Stimulated activated naive CD8-positive, alpha-beta T cell treated with anti-CD3 and anti-CD28 coated beads, Interleukin-15, amount 100 ng/mL, for 72 hours (primary cell): ENCODE results near the gene STK24.
"Not testable (repeated sequence)": the region's sequence is repeated elsewhere in the genome, so short reads cannot be mapped to it uniquely, and the experiment has no call there.

Source experiments
- ATAC-seq: fragments of 150-1000 bp; cut with Tn5 transposase; 2 replicates; pipeline ENCODE4 v1.10.0; 2021; ENCODE audit warnings: mild to moderate bottlenecking, moderate library complexity
- DNase-seq, 2 donors: peaks; one replicate each; pipeline ENCODE4 v3.0.0; 2021 to 2022
- H3K27ac Mint-ChIP-seq, 2 donors: one replicate each; pipeline ENCODE4 v1.8.0; 2022; ENCODE audit warnings: mild to moderate bottlenecking in 2 of 2, mixed read lengths in 2 of 2, moderate library complexity in 2 of 2
- H3K27me3 Mint-ChIP-seq: one replicate; pipeline ENCODE4 v1.8.0; 2022; ENCODE audit warnings: mixed read lengths
- H3K4me1 Mint-ChIP-seq: one replicate; pipeline ENCODE4 v1.8.0; 2022; ENCODE audit warnings: mild to moderate bottlenecking, mixed read lengths
- H3K4me3 Mint-ChIP-seq, 2 donors: one replicate each; pipeline ENCODE4 v1.8.0; 2022; ENCODE audit warnings: mild to moderate bottlenecking in 2 of 2, mixed read lengths in 2 of 2, moderate library complexity in 1 of 2
- H3K9me3 Mint-ChIP-seq, 2 donors: one replicate each; pipeline ENCODE4 v1.8.0; 2022; ENCODE audit warnings: mixed read lengths in 2 of 2

Gene STK24

DNA sequence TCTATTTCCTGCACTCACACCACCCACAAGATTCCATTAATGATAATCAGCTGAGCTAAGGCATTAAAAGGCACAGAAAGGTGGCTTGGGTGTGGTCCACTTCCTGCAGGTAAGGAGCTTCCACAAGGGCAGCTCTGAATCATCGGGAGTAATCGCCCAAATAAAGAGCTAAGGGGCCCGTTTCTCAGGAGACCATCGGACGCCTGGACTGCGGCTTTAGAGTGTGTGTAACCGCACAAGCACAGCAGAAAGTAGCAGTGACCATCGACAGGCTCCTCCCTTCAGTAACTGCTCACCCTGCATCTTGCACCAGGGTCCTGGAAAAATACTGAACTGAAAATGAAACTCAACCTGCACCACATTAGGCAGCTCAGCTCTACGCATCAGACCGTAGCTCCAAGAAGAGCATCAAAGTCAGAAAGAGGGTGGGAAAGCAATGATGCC is 6.0 kb downstream of the STK24 start:
- Mint-ChIP-seq H3K4me1 (peaks cover 88% of the 10 kb centered on the region), H3K27me3 (no peaks in the 10 kb centered on the region), H3K9me3 (peaks cover 0 to 4% of the 10 kb centered on the region in 2 donors), H3K4me3 (peak overlapping the region; percentile 72 to 75), H3K27ac (peak overlapping the region; percentile 6 to 38)
- ATAC-seq (peak; percentile 71), DNase-seq (peak in 1 of 2 donors; percentile 40)

DNA sequence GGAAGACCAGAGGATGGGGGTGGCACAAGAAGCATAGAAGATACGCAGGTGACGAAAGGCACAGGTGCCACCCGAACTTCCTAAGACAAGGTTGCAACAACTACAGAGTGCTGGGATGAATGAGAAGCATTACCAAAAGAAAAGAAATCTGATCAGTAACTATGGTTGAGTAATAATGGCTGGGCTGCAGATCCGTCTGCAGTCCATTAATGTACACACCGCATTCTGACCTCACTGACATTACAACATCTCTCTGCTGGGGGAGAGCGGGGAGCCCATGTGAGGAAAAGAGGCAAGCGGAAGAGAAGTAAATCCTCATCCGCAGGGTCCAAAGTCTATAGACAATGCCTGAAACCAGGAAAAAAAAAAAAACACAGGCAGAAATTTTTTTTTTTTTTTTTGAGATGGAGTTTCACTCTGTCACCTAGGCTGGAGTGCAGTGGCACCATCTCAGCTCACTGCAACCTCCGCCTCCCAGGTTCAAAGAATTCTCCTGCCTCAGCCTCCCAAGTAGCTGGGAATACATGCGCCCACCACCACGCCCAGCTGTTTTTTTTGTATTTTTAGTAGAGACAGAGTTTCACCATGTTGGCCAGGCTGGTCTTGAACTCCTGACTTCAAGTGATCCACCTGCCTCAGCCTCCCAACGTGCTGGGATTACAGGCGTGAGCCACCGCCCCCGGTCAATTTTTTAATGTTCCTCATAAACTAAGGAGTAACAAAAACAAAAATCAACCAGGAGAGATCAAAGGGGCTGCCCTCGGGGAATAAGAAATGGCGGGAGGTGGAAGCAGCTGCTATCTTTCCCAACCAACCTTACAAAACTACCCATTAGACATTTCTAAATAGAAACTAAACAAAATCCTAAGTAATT is 7.2 kb downstream of the STK24 start:
- H3K9me3 Mint-ChIP-seq, H3K27me3 Mint-ChIP-seq, DNase-seq, ATAC-seq: not testable (repeated sequence)
- peak overlapping the region; percentile 72 to 75 for H3K4me3 Mint-ChIP-seq
- peaks cover 100% of the 10 kb centered on the region for H3K4me1 Mint-ChIP-seq
- H3K27ac Mint-ChIP-seq = peak overlapping the region in 1 of 2 donors; percentile 88

DNA sequence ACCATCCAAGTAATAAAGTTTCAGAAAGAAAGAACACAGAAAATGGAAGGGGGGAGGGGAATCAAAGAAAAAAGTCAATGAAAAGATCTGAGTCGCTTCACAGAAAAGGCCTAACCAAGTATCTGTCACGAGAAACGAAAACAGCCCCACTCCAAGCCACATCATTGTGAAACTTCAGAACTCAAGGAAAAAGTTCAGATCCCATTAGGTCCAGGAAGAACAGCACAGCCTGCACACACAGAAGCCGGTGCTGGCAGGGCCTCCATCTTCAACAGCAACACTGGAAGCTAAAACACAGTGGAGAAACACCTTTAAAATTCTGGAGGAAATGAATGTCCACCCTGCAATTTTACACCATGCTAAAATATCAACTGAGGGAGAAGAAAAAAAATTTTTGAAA is 8.0 kb downstream of the STK24 start:
- DNase-seq (no peak), ATAC-seq (no peak)
- peak overlapping the region in 1 of 2 donors; percentile 80 for H3K4me3 Mint-ChIP-seq
- peaks cover 100% of the 10 kb centered on the region for H3K4me1 Mint-ChIP-seq
- H3K9me3 Mint-ChIP-seq = peaks cover 0 to 4% of the 10 kb centered on the region in 2 donors
- no peaks in the 10 kb centered on the region for H3K27me3 Mint-ChIP-seq
- H3K27ac Mint-ChIP-seq = no peak overlapping the region

DNA sequence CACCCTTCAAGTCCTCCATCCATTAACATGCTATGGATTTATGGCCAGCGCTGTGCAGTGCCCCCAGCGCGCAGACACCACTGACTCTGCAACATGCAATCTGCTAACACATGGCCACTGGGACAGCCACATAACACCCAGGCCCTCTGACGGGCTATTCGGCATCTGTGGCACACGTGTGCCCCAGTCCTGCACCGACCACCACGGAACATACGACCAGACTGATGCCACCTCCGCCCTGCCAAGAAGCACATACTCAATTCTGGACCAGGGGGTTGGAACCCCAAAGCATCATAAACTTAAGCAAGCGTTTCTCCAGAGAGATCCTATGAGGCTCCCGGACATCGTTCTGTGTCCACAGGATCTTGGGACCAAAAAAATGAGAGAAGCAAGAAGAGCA is 9.8 kb downstream of the STK24 start:
- H3K4me1 Mint-ChIP-seq = peaks cover 98% of the 10 kb centered on the region
- peak overlapping the region; percentile 37 to 55 for H3K27ac Mint-ChIP-seq
- H3K4me3 Mint-ChIP-seq = peak overlapping the region; percentile 49 to 80
- no peaks in the 10 kb centered on the region for H3K27me3 Mint-ChIP-seq
- peaks cover 0 to 4% of the 10 kb centered on the region in 2 donors for H3K9me3 Mint-ChIP-seq
- no peak for ATAC-seq
- DNase-seq = no peak

DNA sequence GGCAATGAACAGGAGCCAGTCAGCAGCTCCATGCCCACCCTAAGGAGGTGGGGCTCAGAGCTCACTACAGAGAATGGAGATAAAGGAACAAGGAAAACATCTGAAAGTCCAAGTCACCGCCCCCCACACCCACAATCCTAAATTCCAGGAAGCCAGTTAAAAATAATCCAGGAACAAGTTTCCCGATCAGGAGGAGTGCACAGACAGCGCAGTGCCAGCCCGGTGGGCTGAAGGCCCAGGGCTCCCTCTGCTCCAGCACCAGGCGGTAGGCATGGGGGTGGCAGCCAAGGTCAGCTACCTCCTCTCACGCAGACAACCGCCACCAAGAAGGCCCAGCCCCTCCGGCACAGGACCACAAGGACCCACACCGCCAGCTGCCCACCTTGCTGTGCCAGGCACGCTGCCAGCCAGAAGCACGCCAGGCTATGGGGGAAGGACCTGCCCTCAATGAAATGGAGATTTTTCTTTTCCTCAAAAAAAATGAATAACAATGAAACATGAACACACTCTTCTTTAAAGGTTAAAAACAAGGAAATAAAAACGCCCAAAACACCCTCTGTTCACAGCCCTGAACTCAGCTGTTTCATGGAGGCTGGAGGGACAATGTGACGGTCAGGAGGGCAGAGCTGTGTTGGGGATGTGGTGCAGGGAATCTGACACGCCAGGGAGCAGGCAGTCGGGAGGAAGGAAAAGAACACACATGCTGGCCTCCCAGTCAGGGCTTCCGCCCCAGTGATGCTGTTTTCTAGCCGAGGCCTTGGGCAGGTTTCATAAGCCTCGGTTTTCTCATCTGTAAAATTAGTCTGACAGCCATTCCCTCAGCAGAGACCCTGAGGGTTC is 11.0 kb downstream of the STK24 start:
- H3K4me3 Mint-ChIP-seq = peak overlapping the region; percentile 24 to 80
- no peak for ATAC-seq
- peaks cover 98% of the 10 kb centered on the region for H3K4me1 Mint-ChIP-seq
- H3K27me3 Mint-ChIP-seq = no peaks in the 10 kb centered on the region
- peaks cover 0 to 4% of the 10 kb centered on the region in 2 donors for H3K9me3 Mint-ChIP-seq
- peak overlapping the region; percentile 57 to 91 for H3K27ac Mint-ChIP-seq
- no peak for DNase-seq

DNA sequence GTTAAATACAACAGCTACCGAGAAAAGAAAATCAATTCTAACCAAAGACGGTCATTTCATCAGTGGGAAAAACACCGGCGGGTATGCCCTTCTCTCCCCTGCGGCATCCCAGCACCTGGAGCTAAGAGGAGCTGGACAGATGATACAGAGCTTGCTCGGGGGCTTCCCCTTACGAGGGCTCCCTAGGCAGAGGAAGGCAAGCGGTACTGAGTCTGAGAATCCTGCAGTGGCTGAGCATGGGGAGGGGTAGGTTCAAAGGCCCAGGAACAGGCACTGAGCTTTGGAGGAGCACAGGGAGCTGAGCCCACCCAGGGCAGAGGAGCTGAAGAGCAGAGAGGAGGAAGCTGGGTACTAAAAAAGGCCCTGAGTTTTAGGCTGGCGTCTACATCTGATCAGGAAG is 12.7 kb downstream of the STK24 start:
- H3K9me3 Mint-ChIP-seq = no peaks in the 10 kb centered on the region
- DNase-seq = no peak
- ATAC-seq = peak; percentile 66
- H3K27me3 Mint-ChIP-seq = no peaks in the 10 kb centered on the region
- peaks cover 95% of the 10 kb centered on the region for H3K4me1 Mint-ChIP-seq
- peak overlapping the region in 1 of 2 donors; percentile 49 for H3K27ac Mint-ChIP-seq
- H3K4me3 Mint-ChIP-seq = peak overlapping the region; percentile 70

DNA sequence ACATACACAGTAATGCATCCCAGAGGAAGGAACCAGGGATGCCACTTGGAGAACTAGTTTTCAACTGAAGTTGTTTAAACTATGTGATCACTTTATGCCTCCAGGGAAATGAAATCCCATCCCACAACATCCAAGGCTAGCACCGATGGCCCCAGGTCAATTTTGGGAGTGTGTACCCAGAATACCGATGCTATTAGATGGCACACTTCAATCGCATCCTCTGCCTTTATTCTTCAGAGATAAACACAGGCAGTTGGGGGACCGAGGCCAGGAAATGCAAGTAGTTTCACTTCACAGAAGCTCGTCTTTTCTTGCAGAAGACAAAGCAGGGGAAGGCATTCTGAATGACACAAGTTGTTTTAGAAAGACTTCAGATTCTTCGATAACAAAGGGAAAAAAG is 13.8 kb downstream of the STK24 start:
- peak; percentile 59 for ATAC-seq
- H3K27ac Mint-ChIP-seq = peak overlapping the region; percentile 49 to 90
- H3K27me3 Mint-ChIP-seq = no peaks in the 10 kb centered on the region
- peaks cover 95% of the 10 kb centered on the region for H3K4me1 Mint-ChIP-seq
- H3K4me3 Mint-ChIP-seq = peak overlapping the region; percentile 70
- no peak for DNase-seq
- no peaks in the 10 kb centered on the region for H3K9me3 Mint-ChIP-seq

DNA sequence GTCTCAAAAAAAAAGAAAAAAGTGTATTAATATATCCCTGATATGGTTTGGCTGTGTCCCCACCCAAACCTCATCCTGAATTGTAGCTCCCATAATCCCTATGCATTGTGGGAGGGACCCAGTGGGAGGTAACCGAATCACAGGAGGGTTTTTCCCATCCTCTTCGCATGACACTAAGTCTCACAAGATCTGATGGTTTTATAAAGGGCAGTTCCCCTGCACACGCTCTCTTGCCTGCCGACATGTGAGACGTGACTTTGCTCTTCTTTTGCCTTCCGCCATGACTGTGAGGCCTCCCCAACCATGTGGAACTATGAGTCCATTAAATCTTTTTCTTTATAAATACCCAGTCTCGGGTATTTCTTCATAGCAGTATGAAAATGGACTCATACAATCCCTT is 17.7 kb downstream of the STK24 start:
- Mint-ChIP-seq H3K27me3 (no peaks in the 10 kb centered on the region), H3K9me3 (no peaks in the 10 kb centered on the region), H3K27ac (no peak overlapping the region), H3K4me3 (peak overlapping the region in 1 of 2 donors; percentile 5), H3K4me1 (peaks cover 91% of the 10 kb centered on the region)
- ATAC-seq = no peak
- DNase-seq = no peak

DNA sequence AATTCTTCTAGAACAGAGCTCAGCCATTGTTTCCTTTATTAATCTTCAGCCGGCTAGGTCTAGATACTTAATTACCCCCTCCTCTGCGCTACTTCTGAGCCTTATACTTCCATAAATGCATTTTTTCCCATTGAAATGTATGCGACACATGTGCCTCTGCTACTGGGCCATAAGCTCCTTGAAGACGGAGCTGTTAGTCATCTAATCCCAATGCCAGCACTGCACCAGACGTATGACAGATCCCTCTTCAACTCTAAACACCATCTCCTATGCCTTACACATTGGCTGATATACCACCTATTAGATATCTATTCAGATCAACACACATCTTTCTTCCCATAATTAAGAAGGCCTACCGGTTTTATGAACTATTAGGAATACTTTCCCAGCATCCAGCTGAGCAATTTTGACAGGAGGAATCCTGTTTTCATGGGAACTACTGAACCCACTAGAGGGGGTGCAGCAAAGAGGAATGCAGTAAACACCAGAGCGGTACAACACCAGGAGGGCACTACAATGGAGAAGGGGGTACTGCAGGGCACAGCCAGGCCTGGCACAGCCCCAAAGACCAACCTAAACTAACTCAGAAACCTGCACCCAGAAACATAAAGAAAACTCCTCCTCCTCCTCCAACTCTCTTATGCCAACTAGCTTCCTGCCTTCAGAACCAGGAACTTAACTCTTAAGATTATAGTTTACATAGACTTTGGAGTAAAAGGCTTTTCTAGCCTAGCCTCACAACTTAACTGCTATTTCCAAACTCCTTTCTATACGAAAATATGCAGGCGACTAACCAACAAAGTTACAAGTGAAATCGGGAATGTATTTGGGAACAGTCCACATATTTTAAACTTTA is 18.7 kb downstream of the STK24 start:
- peak overlapping the region in 1 of 2 donors; percentile 84 for H3K27ac Mint-ChIP-seq
- no peaks in the 10 kb centered on the region for H3K27me3 Mint-ChIP-seq
- DNase-seq = no peak
- peak; percentile 38 for ATAC-seq
- H3K4me1 Mint-ChIP-seq = peaks cover 91% of the 10 kb centered on the region
- no peaks in the 10 kb centered on the region for H3K9me3 Mint-ChIP-seq
- H3K4me3 Mint-ChIP-seq = peak overlapping the region; percentile 3 to 38

DNA sequence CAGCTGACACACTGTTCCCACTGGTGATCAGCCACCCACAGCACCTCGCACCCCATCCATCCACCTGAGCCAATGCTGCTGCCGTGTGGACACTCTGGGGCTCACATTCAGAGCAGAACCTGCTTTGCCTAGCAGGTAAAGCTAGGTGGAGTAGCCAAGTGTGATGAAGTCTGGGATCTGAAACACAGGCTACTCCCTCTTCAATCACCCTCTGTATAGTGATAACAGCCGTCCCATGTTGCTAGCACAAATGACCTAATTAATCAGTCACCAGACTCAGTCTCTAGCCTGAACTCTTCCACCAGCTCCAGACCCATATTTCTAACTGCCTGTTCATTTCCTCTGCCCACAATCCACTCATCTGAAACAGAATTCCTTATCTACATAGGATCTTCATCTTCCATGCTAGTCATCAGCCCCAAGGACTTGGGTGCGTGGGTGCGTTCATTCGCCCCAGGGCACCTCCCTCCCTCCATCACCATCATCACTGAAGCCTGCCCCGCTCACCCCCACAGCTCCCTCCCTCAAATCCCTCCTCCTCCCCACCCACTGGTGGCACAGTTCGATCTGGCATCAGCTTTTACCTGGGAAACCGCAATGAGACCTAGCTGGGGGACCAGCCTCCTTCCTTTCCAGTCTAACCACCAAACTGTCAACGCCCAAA is 19.8 kb downstream of the STK24 start:
- no peaks in the 10 kb centered on the region for H3K27me3 Mint-ChIP-seq
- H3K4me1 Mint-ChIP-seq = peaks cover 91% of the 10 kb centered on the region
- H3K27ac Mint-ChIP-seq = peak overlapping the region; percentile 14 to 48
- DNase-seq = no peak
- H3K4me3 Mint-ChIP-seq = peak overlapping the region; percentile 6 to 14
- no peaks in the 10 kb centered on the region for H3K9me3 Mint-ChIP-seq
- ATAC-seq = peak; percentile 50

DNA sequence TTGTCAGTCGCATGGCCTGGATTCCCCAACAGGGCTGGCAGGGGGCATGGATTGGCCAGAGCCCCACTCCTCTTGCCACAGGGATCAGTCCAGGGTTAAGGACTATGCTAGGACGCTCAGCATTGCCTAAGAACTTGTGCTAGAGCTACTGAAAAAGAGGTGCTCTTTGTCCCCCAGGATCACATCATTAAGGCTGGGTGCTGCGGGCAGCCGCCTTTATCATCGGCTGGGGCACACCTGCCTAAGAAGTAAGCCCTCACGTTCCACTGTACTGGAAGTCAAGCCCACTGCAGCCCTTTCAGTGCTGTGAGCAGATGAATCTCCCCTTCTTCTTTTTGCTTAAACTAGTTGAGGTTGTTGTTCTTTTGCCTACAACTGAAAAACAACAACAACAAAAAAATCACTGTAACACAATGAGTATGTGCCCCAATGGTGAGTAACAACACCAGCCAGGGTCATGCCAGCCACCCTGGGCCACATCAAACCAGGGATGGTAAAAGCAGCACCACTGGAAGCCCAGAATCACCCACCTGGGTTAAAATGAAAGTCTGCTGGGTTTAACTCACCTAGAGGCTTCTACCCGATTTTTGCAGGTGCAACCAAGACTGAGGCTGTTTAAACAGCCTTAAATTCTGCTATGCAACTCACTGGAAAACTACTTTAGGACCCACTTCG is 20.6 kb downstream of the STK24 start:
- DNase-seq = no peak
- H3K27me3 Mint-ChIP-seq = no peaks in the 10 kb centered on the region
- H3K27ac Mint-ChIP-seq = peak overlapping the region in 1 of 2 donors; percentile 35
- no peaks in the 10 kb centered on the region for H3K9me3 Mint-ChIP-seq
- ATAC-seq = no peak
- H3K4me3 Mint-ChIP-seq = no peak overlapping the region
- peaks cover 91% of the 10 kb centered on the region for H3K4me1 Mint-ChIP-seq

DNA sequence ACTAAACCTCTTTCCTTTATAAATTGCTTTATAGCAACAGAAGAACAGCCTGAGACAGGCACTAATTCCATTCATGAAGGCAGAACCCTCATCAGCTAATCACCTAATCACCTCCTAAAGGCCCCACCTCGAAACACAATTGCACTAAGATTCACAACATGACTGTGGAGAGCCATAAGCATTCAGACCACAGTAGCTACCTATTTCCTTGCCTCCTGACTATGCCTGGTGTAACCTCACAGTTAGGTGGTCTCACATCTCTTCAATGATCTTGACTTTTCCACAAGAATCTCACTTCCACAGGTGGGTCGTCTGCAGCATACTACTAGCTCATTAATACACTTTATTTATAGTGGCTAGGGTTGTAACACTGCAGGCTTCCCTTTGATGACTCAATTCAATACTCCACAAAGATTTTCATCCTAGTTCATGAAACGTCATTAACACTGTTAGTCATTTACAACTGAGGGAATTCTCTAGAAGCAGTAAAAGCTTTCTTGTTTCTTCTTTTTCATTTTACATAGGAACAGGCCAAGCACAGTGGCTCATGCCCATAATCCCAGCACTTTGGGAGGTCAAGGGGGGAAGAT is 27.1 kb downstream of the STK24 start:
- DNase-seq = no peak
- peaks cover 96% of the 10 kb centered on the region for H3K4me1 Mint-ChIP-seq
- ATAC-seq = peak; percentile 90
- peak overlapping the region; percentile 28 to 87 for H3K27ac Mint-ChIP-seq
- no peaks in the 10 kb centered on the region for H3K9me3 Mint-ChIP-seq
- H3K27me3 Mint-ChIP-seq = no peaks in the 10 kb centered on the region
- H3K4me3 Mint-ChIP-seq = peak overlapping the region; percentile 3 to 21

DNA sequence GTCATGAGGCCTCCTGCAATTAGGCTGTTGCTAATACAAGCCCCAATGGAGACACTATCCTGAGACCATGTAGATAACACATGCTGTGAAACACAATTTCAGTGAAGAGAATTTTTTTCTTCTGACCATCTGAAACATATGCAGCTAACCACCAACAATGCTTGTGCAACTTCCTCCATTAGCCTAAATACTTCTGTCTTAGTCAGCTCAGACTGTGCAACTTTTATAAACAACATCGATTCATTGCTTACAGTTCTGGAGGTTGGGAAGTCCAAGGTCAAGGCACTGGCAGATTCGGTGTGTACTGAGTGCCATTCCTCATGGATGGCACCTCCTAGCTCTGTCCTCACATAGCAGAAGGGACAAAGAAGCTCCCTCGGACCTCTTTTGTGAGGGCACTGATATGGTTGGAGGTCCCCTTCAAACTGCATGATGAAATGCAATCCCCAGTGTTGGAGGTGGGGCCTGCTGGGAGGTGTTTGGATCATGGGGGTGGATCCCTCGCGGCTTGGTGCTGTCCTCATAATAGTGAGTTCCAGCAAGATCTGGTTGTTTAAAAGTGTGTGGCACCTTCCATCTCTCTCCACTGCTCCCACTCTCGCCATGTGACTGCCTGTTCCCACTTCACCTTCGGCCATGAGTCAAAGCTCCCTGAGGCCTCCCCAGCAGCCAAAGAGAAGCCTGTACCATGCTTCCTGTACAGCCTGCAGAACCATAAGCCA is 27.7 kb downstream of the STK24 start:
- Mint-ChIP-seq H3K4me3 (peak overlapping the region; percentile 3 to 21), H3K9me3 (no peaks in the 10 kb centered on the region), H3K4me1 (peaks cover 99% of the 10 kb centered on the region), H3K27me3 (no peaks in the 10 kb centered on the region), H3K27ac (no peak overlapping the region)
- peak; percentile 28 for ATAC-seq
- no peak for DNase-seq
